ENCODE data around the gene MIPOL1. TPM values are rescaled to one million over a fixed set of nuclear protein-coding genes. Genes with fewer than 3 reads are reported as not detected.
"Not testable (repeated sequence)": the region's sequence is repeated elsewhere in the genome, so short reads cannot be mapped to it uniquely, and the experiment has no call there.

MIPOL1 gene
- total and polyA plus RNA-seq, 8 donors: 10.4 to 16.0 (median 12.4) TPM

GRCh38 chr14:37203423-37203822 lies 5.7 kb downstream of the MIPOL1 start:
- ATAC-seq: no peak

GRCh38 chr14:37205623-37206605 lies 8.2 kb downstream of the MIPOL1 start:
- ATAC-seq; H3K27me3 ChIP-seq; DNase-seq; H3K27ac ChIP-seq; H3K4me3 ChIP-seq; H3K36me3 ChIP-seq; intact Hi-C loops (cut with DNase I); H3K4me1 ChIP-seq: not testable (repeated sequence)
- H3K9me3 ChIP-seq: peaks cover 0 to 17% of the 10 kb centered on the region in 2 donors

More at GRCh38 chr14:37203423-37203822, 5.7 kb downstream of the MIPOL1 start:
- H3K27ac ChIP-seq: no peak overlapping the region
- H3K36me3 ChIP-seq: no peaks in the 10 kb centered on the region
- peaks cover 0 to 17% of the 10 kb centered on the region in 2 donors for H3K9me3 ChIP-seq
- H3K4me1 ChIP-seq: peaks cover 0 to 4% of the 10 kb centered on the region in 2 donors
- TF ChIP-seq CTCF (IDR thresholded peaks at IDR 0.05): no peak
- H3K4me3 ChIP-seq: no peak overlapping the region
- intact Hi-C loops (cut with DNase I): no loop called here
- no peaks in the 10 kb centered on the region for H3K27me3 ChIP-seq
- no peak for DNase-seq

- intact Hi-C loops (cut with DNase I); ATAC-seq; H3K4me1 ChIP-seq; H3K27ac ChIP-seq; H3K27me3 ChIP-seq; H3K36me3 ChIP-seq; H3K4me3 ChIP-seq; DNase-seq: not testable (repeated sequence)
- peaks cover 0 to 17% of the 10 kb centered on the region in 2 donors for H3K9me3 ChIP-seq
Measured at GRCh38 chr14:37209617-37210016, 11.9 kb downstream of the MIPOL1 start.

- H3K36me3 ChIP-seq: no peaks in the 10 kb centered on the region
- intact Hi-C loops (cut with DNase I): no loop called here
Measured at GRCh38 chr14:37210448-37210847, 12.7 kb downstream of the MIPOL1 start.

GRCh38 chr14:37213016-37213415 lies 15.3 kb downstream of the MIPOL1 start:
- H3K27ac ChIP-seq: no peak overlapping the region
- H3K36me3 ChIP-seq: no peaks in the 10 kb centered on the region
- H3K4me1 ChIP-seq: no peaks in the 10 kb centered on the region
- DNase-seq: no peak
- H3K27me3 ChIP-seq: no peaks in the 10 kb centered on the region
- no peak for ATAC-seq
- H3K4me3 ChIP-seq: no peak overlapping the region
- no peaks in the 10 kb centered on the region for H3K9me3 ChIP-seq
- TF ChIP-seq CTCF (IDR thresholded peaks at IDR 0.05): no peak
- intact Hi-C loops (cut with DNase I): no loop called here

More at GRCh38 chr14:37210448-37210847, 12.7 kb downstream of the MIPOL1 start:
- Histone ChIP-seq H3K27ac (no peak overlapping the region), H3K4me1 (no peaks in the 10 kb centered on the region), H3K4me3 (no peak overlapping the region), H3K27me3 (no peaks in the 10 kb centered on the region), H3K9me3 (peaks cover 0 to 15% of the 10 kb centered on the region in 2 donors)
- no peak for TF ChIP-seq CTCF (IDR thresholded peaks at IDR 0.05)
- DNase-seq (no peak), ATAC-seq (no peak)

- intact Hi-C loops (cut with DNase I): no loop called here
- Histone ChIP-seq H3K9me3 (no peaks in the 10 kb centered on the region), H3K36me3 (no peaks in the 10 kb centered on the region), H3K4me1 (no peaks in the 10 kb centered on the region), H3K27ac (no peak overlapping the region), H3K27me3 (no peaks in the 10 kb centered on the region), H3K4me3 (no peak overlapping the region)
- DNase-seq: no peak
- TF ChIP-seq CTCF (IDR thresholded peaks at IDR 0.05): no peak
- no peak for ATAC-seq
Measured at GRCh38 chr14:37215345-37215744, 17.6 kb downstream of the MIPOL1 start.
